ENCODE results near the gene OR51G1.

GRCh38 chr11:4957396-4957795 lies 33.3 kb upstream of the OR51G1 start:
- TF ChIP-seq CTCF (IDR thresholded peaks at IDR 0.05; ENCODE audit: low read depth, low read length, poor library complexity, severe bottlenecking): no peak
- TF ChIP-seq EZH2phosphoT487 (IDR thresholded peaks at IDR 0.05; ENCODE audit: borderline replicate concordance, low read length): no peak

Measured in DOHH2 (cell line).